Activated CD4-positive, alpha-beta memory T cell treated with anti-CD3 and anti-CD28 coated beads for 36 hours (primary cell): ENCODE measurements around the gene DENND5B. TPM values are rescaled to one million over a fixed set of nuclear protein-coding genes. Genes with fewer than 3 reads are reported as not detected.
A peak's percentile ranks its signal among the peaks of the same experiment; 100 is the strongest.

Experiments used
- CTCF ChIA-PET: fragments of 350-600 bp; sonication (Branson Sonifier 250); formaldehyde crosslinking; loops from one replicate; lab custom pipeline; 2021; ENCODE audit warnings: antibody characterized with exemption, inconsistent platforms; lab: Charles Lee
- POLR2A ChIA-PET: fragments of 350-600 bp; sonication (Branson Sonifier 250); formaldehyde crosslinking; loops from one replicate; lab custom pipeline; 2021; ENCODE audit warnings: antibody characterized with exemption; lab: Charles Lee
- DNase-seq: peaks from one replicate; pipeline ENCODE4 v3.0.0-alpha.2; 2020
- H3K27ac Mint-ChIP-seq: one replicate; pipeline ENCODE4 v1.8.0; 2021; ENCODE audit warnings: mixed read lengths
- H3K27me3 Mint-ChIP-seq: one replicate; pipeline ENCODE4 v1.8.0; 2021; ENCODE audit warnings: mixed read lengths
- H3K36me3 Mint-ChIP-seq: one replicate; pipeline ENCODE4 v1.8.0; 2021; ENCODE audit warnings: mixed read lengths
- H3K4me1 Mint-ChIP-seq: one replicate; pipeline ENCODE4 v1.8.0; 2021; ENCODE audit warnings: low read depth, mixed read lengths
- H3K4me3 Mint-ChIP-seq: one replicate; pipeline ENCODE4 v1.8.0; 2021; ENCODE audit warnings: mild to moderate bottlenecking, mixed read lengths
- H3K9me3 Mint-ChIP-seq: one replicate; pipeline ENCODE4 v1.8.0; 2021; ENCODE audit warnings: mixed read lengths
- intact Hi-C: fragments of 100-400 bp; cut with micrococcal nuclease; formaldehyde crosslinking; loops from one replicate; pipeline ENCODE4 v1.15.1; 2023
- total RNA-seq, 2 experiments: library from RNA; stranded (reverse); gene quantifications; one replicate each; pipeline ENCODE4 v1.2.3, GENCODE V29; 2021

The DENND5B gene
- under 1 TPM; 0.10 to 0.17 TPM for total RNA-seq

- Mint-ChIP-seq H3K27ac (no peak within 1 kb of the TSS), H3K36me3 (no peaks in the 10 kb centered on the region), H3K4me3 (peak within 1 kb of the TSS; percentile 72), H3K27me3 (peaks cover 41% of the 10 kb centered on the region), H3K9me3 (no peaks in the 10 kb centered on the region), H3K4me1 (peaks cover 10% of the 10 kb centered on the region)
- peak; percentile 24 for DNase-seq
- intact Hi-C loops: no loop called here
- ChIA-PET POLR2A (no interaction called here), CTCF (interaction anchor here (0.6 to 1.0 kb wide), 2 partner anchors 47 to 667 kb away, joined by 3 read pairs; no protein-coding TSS in a partner anchor)
These were observed at the start of gene DENND5B for GRCh38 chr12:31590642-31591379. TSS of gene DENND5B (minus strand) at chr12:31591136. CDS start at chr12:31590832, 304 bp downstream.

- CTCF ChIA-PET: interaction anchor here (0.9 to 2.1 kb wide), 3 partner anchors 18 to 231 kb away, joined by 3 to 18 read pairs (median 4); no protein-coding TSS in a partner anchor
- Mint-ChIP-seq H3K27me3 (peaks cover 1% of the 10 kb centered on the region), H3K27ac (no peak overlapping the region), H3K4me3 (no peak overlapping the region), H3K4me1 (peaks cover 4% of the 10 kb centered on the region), H3K9me3 (no peaks in the 10 kb centered on the region), H3K36me3 (no peaks in the 10 kb centered on the region)
- POLR2A ChIA-PET: no interaction called here
- DNase-seq: no peak
- intact Hi-C loops: loop anchor here (5.0 kb wide), 1 partner anchor 382 kb away; no protein-coding TSS in a partner anchor
These were observed 43.7 kb upstream of the DENND5B start for GRCh38 chr12:31634620-31635019.

GRCh38 chr12:31633464-31633863, 42.5 kb upstream of the DENND5B start:
- DNase-seq: no peak
- intact Hi-C loops: no loop called here
- Mint-ChIP-seq H3K27ac (no peak overlapping the region), H3K4me3 (no peak overlapping the region), H3K4me1 (peaks cover 4% of the 10 kb centered on the region), H3K36me3 (no peaks in the 10 kb centered on the region), H3K27me3 (peaks cover 1% of the 10 kb centered on the region), H3K9me3 (no peaks in the 10 kb centered on the region)
- CTCF ChIA-PET: interaction anchor here (1.0 to 1.9 kb wide), 3 partner anchors 20 to 231 kb away, joined by 4 to 6 read pairs (median 4); no protein-coding TSS in a partner anchor
- POLR2A ChIA-PET: no interaction called here

GRCh38 chr12:31631809-31632208, 40.9 kb upstream of the DENND5B start:
- Mint-ChIP-seq H3K4me3 (no peak overlapping the region), H3K36me3 (no peaks in the 10 kb centered on the region), H3K4me1 (peaks cover 4% of the 10 kb centered on the region), H3K9me3 (no peaks in the 10 kb centered on the region), H3K27ac (no peak overlapping the region), H3K27me3 (peaks cover 1% of the 10 kb centered on the region)
- no peak for DNase-seq
- ChIA-PET POLR2A (no interaction called here), CTCF (interaction anchor here (1.9 kb wide), 1 partner anchor 229 kb away, joined by 6 read pairs; no protein-coding TSS in a partner anchor)
- intact Hi-C loops: no loop called here

GRCh38 chr12:31631023-31631724, 40.2 kb upstream of the DENND5B start:
- Mint-ChIP-seq H3K4me3 (no peak overlapping the region), H3K9me3 (peaks cover under 1% of the 10 kb centered on the region), H3K27me3 (peaks cover 1% of the 10 kb centered on the region), H3K27ac (no peak overlapping the region), H3K36me3 (no peaks in the 10 kb centered on the region), H3K4me1 (no peaks in the 10 kb centered on the region)
- intact Hi-C loops: no loop called here
- DNase-seq: no peak
- ChIA-PET POLR2A (no interaction called here), CTCF (interaction anchor here (1.9 kb wide), 1 partner anchor 229 kb away, joined by 6 read pairs; no protein-coding TSS in a partner anchor)

- H3K4me3 Mint-ChIP-seq: no peak overlapping the region
- intact Hi-C loops: no loop called here
- CTCF ChIA-PET: no interaction called here
- no peak overlapping the region for H3K27ac Mint-ChIP-seq
- no peak for DNase-seq
- peaks cover 1% of the 10 kb centered on the region for H3K27me3 Mint-ChIP-seq
- H3K9me3 Mint-ChIP-seq: peaks cover 3% of the 10 kb centered on the region
- H3K36me3 Mint-ChIP-seq: no peaks in the 10 kb centered on the region
- POLR2A ChIA-PET: no interaction called here
- no peaks in the 10 kb centered on the region for H3K4me1 Mint-ChIP-seq
These were observed 39.1 kb upstream of the DENND5B start for GRCh38 chr12:31629756-31630732.

- H3K9me3 Mint-ChIP-seq: peaks cover 3% of the 10 kb centered on the region
- ChIA-PET POLR2A (no interaction called here), CTCF (no interaction called here)
- no peak overlapping the region for H3K4me3 Mint-ChIP-seq
- intact Hi-C loops: no loop called here
- no peaks in the 10 kb centered on the region for H3K4me1 Mint-ChIP-seq
- H3K27ac Mint-ChIP-seq: no peak overlapping the region
- no peaks in the 10 kb centered on the region for H3K36me3 Mint-ChIP-seq
- H3K27me3 Mint-ChIP-seq: no peaks in the 10 kb centered on the region
- no peak for DNase-seq
These were observed 36.6 kb upstream of the DENND5B start for GRCh38 chr12:31627456-31628054.

- no peak overlapping the region for H3K4me3 Mint-ChIP-seq
- CTCF ChIA-PET: no interaction called here
- intact Hi-C loops: no loop called here
These were observed 35.5 kb upstream of the DENND5B start for GRCh38 chr12:31626270-31626995.

GRCh38 chr12:31622038-31622437, 31.1 kb upstream of the DENND5B start:
- POLR2A ChIA-PET: no interaction called here
- no peaks in the 10 kb centered on the region for H3K27me3 Mint-ChIP-seq
- DNase-seq: no peak
- H3K36me3 Mint-ChIP-seq: no peaks in the 10 kb centered on the region
- intact Hi-C loops: no loop called here
- CTCF ChIA-PET: interaction anchor here (1.5 kb wide), 1 partner anchor 220 kb away, joined by 7 read pairs; no protein-coding TSS in a partner anchor
- H3K4me3 Mint-ChIP-seq: no peak overlapping the region
- peaks cover 3% of the 10 kb centered on the region for H3K9me3 Mint-ChIP-seq
- no peak overlapping the region for H3K27ac Mint-ChIP-seq
- no peaks in the 10 kb centered on the region for H3K4me1 Mint-ChIP-seq

More at GRCh38 chr12:31626270-31626995, 35.5 kb upstream of the DENND5B start:
- Mint-ChIP-seq H3K27me3 (no peaks in the 10 kb centered on the region), H3K27ac (no peak overlapping the region), H3K36me3 (no peaks in the 10 kb centered on the region), H3K4me1 (no peaks in the 10 kb centered on the region), H3K9me3 (peaks cover 3% of the 10 kb centered on the region)
- POLR2A ChIA-PET: no interaction called here
- no peak for DNase-seq

- no peak overlapping the region for H3K4me3 Mint-ChIP-seq
- H3K9me3 Mint-ChIP-seq: no peaks in the 10 kb centered on the region
- intact Hi-C loops: no loop called here
- no peaks in the 10 kb centered on the region for H3K27me3 Mint-ChIP-seq
- H3K27ac Mint-ChIP-seq: no peak overlapping the region
- no peak for DNase-seq
- POLR2A ChIA-PET: no interaction called here
- no peaks in the 10 kb centered on the region for H3K4me1 Mint-ChIP-seq
- H3K36me3 Mint-ChIP-seq: no peaks in the 10 kb centered on the region
- CTCF ChIA-PET: no interaction called here
These were observed 29.4 kb upstream of the DENND5B start for GRCh38 chr12:31620311-31620710.
